Subcutaneous adipose tissue (tissue), 4 donors: Measurements from ENCODE around the gene CAMTA1. TPM values are rescaled to one million over a fixed set of nuclear protein-coding genes. Genes with fewer than 3 reads are reported as not detected.

ENCODE experiments used
- CTCF ChIP-seq: fragments of 450-650 bp; IDR thresholded peaks from one replicate; pipeline ENCODE4 v1.5.1; 2016; ENCODE audit warnings: low read depth, mild to moderate bottlenecking, control low read depth, antibody characterized with exemption, moderate library complexity
- total RNA-seq, 4 donors: library from RNA; depleted of rRNA; stranded (reverse); fragments of >200 nt; gene quantifications; one replicate each; pipeline ENCODE4 v1.1.0, GENCODE V29; 2016

Gene CAMTA1
- total RNA-seq, 4 donors from 2014 or later, result 58.6 to 82.5 (median 78.0) TPM

DNA sequence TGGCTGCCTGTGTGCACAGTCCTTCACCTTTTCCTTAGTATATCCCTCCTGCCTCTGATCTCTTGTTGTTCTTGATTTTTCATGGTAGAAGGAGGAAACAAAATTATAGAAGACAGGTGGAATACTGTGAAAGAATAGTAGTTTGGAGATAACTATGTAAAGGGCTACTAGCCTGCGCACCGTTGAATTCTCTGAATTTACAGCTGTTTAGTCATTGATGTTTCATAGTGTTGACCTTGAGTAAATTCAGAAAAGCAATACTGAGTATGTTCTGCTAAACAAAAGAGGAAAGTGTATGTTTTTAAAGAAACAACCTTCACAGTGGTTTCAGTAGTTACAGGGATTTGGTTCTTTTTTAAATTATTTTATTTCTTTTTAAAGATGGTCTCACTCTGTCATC, 18.1 kb downstream of the CAMTA1 start:
- no peak for TF ChIP-seq CTCF

GRCh38 chr1:6805004-6805416, 19.8 kb downstream of the CAMTA1 start:
- no peak for TF ChIP-seq CTCF

GRCh38 chr1:6807782-6808181, 22.5 kb downstream of the CAMTA1 start:
- no peak for TF ChIP-seq CTCF

DNA sequence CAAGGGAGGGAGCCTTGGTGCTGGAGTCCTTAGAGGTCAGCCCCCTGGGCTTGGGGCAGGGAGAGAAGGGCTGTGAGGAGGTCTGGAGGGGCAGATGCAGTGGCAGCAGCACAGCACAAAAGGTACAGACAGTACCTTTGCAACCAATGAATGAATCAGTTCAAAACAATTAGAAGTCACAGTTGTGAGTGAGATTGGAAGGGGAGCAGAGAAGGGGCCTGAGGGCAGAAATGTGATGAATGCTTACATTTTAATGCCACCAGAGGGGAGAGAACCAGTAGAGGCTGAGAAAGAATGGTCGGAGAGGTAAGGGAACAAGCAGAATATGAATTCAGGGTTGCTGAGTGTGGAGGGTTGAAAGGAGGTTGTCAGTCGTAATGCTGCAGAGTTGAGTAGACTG, 24.2 kb downstream of the CAMTA1 start:
- no peak for TF ChIP-seq CTCF

DNA sequence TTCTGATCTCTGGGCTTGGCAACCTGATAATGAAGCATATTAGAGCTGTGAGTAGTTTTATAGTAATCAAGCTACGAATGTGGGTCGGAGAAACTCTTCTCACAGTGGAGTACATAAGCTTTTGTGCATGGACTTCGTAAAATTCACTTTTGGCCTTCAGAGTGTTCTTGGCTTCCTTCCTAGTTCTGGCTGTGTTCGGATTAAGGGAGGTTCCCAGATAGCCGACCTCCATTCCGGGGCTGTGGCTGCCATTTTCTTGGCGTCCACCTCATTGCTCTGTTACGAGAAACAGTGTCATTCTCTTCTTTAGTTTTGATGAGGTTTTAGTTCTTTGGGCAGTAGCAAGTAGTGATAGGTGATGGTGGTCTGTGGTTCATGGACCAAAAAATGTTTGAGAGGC, 26.3 kb downstream of the CAMTA1 start:
- no peak for TF ChIP-seq CTCF

- no peak for TF ChIP-seq CTCF
Observed at GRCh38 chr1:6813165-6813564, 27.9 kb downstream of the CAMTA1 start.

DNA sequence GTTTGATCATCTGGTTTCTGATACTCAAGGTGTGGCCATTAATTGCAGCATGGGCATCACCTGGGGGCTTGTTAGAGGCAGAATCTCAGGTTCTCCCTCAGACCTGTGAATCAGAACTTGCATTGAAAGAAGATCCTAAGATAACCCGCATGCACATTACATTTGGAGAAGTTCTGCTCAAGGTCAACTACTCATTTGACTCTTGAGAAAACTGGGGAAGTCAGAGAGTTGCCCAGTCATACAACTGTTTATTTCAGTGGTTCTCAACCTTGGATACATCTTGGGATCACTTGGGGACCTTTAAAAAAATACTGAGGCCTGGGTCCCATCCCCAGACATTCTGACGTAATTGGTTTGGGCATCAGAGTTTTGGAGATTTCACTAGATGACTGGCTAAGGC, 30.5 kb downstream of the CAMTA1 start:
- no peak for TF ChIP-seq CTCF
